Fibroblast of skin of scalp (primary cell): ENCODE measurements around the gene GRM7.

Source experiments
- DNase-seq: peaks from one replicate; pipeline ENCODE4 v3.0.0-alpha.2; 2013

Gene GRM7

DNA sequence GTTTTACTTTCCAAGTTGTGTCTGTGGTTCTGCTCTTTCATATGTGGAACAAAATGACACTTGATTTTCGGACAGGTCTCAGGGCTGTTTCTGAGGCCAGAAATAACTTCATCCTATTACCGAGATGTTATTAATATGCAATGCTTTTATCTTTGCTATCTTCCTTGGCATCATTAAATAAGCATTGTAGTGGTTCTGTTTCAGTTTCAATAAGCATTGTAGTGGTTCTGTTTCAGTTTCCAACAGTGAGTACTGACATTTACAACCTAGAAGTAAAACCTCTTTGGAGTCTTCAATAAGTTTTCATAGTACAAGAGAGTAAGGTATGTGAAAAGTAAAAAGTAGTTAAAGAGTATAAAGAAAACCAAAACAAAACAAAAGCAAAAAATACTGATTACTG, 746.2 kb downstream of the GRM7 start:
- DNase-seq, result no peak

DNA sequence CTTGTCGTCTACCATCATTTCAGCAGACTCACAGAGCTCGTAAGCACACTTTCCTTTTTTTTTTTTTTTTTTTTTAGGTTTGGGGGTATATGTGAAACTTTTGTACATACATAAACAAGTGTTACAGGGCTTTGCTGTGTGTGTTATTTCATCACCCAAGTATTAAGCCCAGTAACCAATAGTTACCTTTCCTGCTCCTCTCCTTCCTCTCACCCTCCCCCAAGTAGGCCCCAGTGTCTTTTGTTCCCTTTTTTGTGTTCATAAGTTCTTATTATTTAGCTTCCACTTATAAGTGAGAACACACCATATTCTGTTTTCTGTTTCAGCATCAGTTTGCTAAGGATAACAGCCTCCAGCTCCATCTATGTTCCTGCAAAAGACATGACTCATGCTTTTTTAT, 746.8 kb downstream of the GRM7 start:
- DNase-seq, result no peak

DNA sequence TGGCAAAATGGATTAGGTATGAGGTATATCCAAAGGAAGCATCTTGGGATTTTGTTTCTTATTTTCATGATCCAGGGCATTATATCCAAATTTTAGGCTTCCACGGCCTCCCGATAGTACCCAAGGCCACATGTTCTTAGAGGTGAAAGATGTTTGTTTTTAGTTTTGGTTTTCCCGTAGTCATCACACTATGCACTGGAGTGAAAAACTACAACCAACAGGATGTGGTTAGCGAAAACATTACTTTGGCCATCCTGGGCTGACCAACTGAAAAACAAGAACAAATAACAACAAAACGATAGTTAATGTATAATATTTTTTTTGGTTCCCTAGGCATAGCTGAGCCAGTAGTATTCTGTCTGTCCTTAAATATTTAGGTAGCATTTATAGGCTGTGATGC, 749.7 kb downstream of the GRM7 start:
- DNase-seq, result no peak

DNA sequence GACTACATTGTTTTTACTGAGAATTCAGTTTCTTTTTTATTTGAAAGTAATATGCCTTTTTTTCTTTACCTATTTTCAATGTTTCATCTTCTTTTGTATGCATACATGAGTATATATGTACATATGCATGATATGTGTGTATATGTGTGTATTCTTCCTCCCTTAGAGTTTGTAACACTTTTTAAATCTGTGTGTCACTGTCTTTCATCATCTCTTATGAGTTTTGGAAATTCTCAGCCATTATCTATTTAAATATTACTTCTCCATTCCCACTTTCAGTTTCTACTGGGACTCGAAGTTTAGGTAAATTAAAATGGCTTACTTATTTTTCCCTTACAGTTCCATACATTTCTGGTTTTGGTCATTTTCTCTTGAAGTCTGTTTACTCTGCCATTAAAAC, 754.1 kb downstream of the GRM7 start:
- no peak for DNase-seq

DNA sequence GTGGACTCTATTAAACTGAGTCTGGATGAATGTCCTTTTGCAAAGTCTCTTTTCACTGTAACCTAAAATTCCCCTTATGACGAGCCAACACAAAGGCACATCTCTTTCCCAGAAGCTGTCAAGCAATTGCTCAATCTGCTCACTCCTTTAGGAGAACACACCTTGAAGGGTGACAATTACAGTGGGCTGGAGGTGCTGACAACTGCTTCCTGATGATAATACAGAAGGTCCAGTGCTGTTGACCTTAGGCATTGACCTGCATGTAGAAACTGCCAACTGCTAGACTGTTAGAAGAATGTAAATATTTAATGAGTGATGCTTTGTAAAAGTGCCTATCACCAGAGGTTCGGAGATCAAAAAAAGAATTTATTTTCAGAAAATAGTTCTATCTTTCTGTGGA, 757.7 kb downstream of the GRM7 start:
- DNase-seq, result no peak

DNA sequence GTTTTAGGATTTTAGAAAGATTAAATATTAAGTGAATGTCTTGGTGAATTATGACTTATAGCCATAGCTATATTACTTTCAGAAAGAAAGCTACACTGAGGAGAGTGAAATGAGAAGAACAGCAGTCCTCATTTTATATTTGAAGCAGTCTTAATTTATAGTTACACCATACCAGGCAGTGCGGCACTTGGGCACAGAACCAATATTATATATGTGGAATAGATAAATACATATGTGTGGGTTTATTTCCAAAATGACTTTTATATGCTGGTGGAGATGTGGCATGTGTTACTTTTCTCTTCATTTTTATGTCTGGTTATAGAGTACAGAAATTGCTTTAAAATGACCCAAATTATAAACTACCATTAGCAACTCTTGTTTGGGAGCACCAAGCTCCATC, 759.5 kb downstream of the GRM7 start:
- DNase-seq, result no peak

DNA sequence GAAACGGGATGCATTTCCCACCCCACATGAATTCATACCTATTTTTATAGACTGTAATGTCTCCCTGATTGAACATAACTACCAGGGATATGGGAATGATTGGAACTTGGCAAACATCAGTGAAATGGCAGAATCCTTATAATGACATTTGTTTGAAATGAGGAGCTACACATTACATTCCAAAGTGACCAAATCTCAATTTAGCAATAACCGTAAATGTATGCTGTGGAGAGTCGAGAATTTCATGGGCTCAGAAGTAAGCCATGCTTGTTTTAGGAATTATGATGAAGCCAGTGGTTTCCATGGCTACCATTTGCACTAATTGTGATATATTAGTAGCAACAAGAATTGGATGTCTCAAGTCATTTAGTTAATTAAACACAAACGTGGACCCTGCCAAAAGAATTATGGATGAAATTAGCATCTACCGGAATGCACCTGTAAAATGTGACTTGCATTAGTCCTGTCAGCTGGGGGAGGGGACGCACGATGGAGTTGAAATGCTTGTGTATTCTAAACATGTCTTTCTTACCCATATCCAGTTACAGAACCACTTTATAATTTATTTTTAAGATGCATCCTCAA, 760.2 kb downstream of the GRM7 start:
- DNase-seq, result no peak

DNA sequence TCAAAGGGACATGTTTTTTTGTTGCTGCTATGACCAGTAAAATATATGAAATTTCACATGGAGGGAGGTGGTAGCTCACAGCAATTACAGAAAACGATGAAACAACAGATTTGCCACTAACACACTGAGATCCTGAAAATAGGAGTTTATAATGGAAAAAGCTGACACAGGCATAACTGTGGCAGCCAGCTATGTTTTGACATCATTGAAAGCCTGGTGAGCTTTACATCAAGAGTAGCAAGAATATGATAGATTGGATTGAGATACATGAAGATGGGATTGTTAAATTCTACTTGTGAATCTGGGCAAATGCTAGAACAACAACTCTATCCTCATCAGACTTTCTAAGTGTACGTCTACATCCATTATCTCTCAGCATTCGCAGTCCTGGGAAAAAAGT, 760.7 kb downstream of the GRM7 start:
- no peak for DNase-seq

DNA sequence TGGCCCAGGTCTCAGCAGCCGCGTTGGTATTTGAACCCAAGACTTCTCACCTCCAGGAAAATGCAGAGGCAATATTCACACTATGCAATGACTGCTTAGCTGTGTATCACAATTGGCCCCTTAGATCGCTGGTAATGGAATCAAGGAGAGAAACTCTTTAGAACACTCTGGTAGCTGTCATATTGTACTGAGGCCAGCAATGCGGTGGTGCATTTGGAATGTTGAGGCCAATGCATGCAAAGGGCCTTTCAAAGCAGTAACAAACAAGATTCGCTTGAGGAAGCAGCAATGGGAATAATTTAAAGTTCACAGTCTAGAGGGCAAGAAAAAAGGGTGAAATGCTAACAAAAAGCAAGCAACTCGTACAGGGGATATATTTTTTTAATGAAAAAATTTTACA, 764.1 kb downstream of the GRM7 start:
- DNase-seq, result no peak

DNA sequence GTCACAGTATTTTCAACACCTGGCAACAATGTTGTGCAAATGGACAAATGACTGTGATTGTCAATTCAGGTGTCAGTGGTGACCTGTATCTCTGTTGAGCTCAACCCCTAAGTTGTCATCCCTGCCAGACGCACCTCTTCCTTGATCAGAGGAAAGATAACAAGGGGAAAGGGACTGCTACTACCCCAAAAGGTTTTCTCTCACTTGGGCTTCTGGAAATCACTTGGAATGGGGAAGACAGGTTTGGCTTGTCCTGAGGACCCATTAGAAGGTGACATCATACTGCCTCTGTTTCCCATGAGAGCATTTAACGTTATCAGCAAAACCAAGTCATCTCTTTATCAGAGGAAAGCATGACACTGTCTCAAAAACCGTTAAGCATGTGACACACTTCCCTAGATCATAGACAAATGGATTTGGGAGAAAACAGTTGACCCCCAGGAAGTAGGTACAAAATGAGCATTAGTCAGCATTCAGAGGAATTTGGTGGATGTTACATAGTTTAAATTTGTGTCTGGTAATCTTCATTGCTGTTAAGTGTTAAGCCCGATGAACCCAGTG, 769.5 kb downstream of the GRM7 start:
- peak; percentile 6 for DNase-seq

DNA sequence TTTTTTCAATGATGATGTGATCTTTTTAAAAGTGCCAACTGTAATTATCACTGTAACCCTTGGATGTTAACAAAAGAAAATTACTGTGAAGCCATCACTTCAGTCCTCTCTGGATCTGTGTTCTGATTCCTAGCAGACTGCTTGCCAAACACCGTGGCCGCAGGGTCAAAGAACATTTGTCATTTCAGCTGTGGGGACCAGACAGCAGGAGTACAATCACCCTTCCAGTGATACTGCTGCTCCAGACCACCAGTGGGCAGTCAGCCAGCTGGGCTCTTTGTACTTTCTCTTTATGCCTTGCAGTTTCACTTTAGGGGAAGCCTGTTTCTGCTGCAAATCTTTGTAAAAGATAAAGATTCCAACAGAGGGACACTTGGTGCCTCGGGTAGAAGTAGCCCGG, 770.0 kb downstream of the GRM7 start:
- DNase-seq, result peak; percentile 1

DNA sequence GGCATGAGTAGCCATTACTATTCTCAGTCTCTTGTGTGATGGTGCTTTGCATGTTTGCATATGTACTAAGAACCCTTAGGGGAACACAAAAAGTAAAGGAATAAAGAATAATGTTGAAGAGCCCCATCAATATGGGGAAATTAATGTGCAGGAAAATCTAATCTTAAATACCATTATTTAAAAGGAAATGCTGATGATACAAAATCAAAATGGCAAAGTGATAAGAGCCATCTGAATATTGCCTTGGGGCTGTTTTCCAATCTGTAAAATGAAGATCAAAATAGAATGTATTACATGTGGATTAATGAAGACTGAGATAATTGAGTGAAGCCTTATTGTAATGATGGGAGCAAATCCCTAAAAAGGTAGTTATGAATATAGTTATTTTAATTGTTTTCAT, 771.4 kb downstream of the GRM7 start:
- DNase-seq, result no peak

DNA sequence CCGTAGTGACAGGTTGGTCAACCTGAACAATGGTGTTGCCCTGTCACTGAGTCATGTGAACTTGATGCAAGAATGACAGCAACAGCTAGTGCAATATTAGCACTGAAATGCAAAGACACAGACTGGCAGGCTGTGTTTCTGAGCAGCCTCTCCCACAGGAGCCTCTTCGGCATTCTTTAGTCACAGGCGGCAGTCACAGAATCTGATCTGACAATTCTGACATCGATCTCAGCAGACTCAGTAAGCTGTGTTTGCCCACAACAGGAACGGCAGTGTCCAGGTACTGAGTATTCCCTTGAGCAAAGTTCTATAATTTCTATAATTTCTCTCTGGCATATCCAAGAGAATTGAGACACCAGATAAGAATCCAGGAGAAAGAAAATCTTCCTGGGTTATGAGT, 776.8 kb downstream of the GRM7 start:
- no peak for DNase-seq

DNA sequence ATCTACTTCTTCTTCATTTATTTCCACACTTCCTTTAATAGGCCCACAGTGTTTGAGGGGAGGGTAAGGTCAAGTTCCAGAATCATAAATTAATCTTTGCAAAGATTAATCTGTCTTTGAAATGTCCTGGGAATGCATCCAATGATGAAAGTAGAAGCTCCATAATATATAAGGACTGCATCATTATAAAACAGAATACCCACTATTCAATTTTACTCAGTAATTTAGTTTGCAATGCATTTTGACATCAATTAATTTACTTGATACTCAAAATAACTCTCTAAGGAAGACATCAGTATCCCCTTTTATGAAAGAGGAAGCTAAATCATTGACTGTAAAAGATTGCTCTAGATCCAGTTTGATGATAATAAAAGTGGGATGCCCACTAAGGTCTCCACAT, 777.2 kb downstream of the GRM7 start:
- no peak for DNase-seq

DNA sequence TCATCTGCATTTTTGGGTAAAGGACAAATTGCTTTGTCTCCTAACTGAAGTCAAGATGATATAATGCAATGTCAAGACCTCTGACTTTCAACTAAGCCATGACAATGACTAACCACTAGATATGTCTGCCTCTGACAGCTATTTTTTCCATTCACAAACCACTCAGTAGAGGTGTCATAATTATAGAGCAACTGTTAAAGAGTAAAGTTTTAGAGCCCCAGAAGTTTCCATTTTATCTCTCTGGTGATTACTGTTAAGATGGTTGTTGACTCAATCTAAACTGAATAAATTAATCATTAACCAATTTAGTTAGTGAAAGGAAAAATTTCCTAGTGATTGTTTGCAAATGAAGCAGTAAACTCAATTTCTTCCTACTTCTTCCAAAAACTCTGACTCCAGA, 779.9 kb downstream of the GRM7 start:
- DNase-seq, result no peak

DNA sequence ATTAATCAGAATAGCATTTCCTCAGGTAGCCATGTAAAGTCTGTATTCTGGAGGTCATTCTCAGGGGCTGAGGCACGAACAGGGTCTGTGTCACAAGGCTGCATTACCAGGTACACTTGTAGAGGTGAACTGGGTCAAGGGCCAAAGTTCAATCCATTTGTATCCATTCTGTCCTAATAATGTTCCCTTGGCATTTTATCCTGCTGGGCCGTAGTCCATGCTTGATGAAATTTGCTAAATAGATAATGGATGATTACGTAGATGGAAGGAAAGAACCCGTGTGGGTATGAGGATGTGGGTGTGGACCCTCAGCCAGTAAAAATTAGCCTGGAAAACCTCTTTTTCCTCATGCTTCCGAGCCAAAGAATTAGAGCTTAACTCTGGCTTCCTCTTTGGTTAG, 785.9 kb downstream of the GRM7 start:
- DNase-seq, result no peak

DNA sequence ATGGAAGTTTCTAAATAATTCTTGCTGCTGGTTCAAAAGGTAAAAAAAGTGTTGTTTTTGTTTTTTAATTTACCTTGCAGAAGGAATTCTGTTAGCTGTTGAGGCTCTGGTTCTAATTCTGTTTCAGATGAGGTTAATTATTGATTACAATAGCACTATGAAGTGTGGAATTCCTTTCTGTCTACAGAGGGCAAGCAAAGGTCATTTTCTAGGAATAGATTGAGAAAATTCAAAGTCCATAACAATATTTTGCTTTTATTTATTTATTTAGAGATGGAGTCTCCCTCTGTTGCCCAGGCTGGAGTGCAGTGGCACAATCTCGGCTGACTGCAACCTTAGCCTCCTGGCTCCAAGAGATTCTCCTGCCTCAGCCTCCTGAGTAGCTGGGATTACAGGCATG, 789.6 kb downstream of the GRM7 start:
- no peak for DNase-seq

DNA sequence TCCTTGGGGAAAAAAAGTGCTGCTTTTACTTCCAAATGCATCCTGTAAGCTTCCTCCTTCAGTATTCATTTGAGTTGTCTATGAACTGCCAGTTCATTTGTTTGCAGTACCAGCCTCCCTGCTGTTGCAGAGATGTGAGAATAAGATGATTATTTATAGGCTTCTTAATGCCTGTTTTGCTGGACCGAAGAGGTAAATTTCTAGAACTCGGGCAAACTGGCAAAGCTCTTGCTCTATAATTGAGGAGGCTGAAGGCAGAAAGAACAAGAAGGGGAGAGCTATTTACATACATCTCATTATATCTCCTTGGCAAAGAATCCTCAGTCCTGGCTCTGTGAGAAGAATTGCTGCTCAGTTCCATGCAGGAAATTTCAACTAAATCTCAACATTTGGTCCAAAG, 790.4 kb downstream of the GRM7 start:
- no peak for DNase-seq

DNA sequence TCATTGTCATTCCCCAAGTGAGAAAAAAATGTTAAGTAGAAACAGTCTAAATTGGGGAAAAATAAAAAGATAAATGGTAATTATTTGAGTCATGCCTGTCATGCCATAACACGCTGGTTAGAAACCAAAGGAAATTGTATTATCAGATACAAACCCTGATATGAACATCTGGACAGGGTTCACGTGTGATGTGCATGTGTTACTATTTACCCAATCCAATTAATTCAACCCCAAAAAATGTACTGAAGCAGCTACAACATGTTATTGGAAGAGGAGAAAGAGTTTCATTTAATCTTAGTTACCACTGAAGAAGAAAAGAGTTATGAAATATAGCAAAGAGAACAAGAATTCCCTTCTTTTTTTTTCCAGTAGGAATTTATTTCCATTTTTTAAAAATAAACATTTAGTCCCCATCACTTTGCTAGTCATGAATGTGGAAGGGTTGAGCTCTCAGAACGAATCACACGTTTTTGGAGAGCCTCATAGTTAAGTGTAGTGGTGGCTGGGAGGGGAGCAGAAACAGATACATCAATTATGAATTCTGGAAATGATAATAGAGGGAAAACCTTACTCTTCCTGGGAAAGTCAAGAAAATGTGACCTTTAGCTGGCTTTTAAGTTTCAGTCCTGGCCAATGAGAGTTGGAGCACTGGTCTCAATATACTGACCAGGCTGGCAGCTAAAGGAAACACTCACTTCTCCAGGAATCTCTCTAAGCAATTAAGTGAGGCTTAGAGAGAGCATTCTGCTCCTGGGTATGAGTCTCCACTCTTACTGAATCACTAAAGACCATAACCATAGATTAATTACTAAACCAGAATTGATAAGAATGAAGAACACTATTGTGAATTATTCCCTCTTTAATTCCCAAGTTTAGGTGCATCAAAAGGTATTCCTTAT, 796.5 kb downstream of the GRM7 start:
- peak; percentile 10 for DNase-seq

DNA sequence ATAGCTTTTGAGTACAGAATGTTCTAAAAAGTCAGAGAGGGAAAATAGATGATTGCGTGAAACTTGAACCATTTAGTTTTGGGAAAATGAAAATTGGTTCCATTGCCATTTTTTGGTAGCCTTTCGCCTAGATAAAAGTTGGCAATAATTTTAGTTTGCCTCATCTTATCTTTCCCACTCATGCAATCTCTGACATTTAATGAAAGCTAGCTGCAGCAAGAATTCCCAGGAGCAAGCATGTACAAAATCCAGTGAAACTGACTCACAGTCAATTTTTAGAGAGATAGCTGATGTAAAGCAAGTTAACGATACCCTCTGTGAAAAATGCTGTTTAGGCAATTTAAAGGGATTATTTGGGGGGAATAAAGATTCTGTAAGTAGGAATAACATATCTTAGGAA, 797.4 kb downstream of the GRM7 start:
- peak; percentile 22 for DNase-seq

DNA sequence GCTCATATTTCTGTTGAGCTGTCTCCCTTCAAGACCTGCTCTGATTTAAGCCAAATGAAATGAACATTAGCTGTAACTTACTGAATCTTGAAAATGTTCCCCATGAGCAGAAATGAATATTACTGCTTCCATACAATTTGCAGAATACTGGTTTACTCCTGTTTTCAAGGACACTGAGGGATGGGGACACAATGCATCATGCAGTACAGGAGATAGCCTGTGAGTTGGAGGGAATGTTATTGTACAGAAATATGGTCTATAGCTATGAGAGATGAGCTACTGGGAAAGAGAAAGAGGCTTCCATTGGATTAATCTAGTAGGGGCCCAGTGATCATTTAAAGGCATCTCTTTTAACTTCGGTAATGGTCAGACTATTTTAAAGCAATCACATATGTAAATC, 798.2 kb downstream of the GRM7 start:
- DNase-seq, result no peak

DNA sequence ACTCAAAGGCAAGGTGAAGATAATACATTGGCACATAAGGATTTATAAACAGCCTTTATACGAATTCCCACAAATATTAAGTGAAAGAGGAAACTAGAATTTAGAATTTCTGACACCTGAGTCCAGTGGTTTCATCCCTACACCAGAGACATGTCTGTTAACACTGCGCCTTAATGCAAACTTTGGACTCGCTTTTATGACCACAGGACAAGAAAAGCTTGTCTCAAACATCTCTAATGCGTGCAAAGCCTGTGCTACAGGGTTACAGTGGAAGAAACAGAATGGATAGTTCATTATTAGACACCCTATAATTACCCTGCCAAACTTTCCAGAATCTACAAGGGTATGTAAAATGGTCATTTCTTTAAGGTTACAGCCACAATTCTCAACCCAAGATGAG, 802.9 kb downstream of the GRM7 start:
- DNase-seq, result no peak

DNA sequence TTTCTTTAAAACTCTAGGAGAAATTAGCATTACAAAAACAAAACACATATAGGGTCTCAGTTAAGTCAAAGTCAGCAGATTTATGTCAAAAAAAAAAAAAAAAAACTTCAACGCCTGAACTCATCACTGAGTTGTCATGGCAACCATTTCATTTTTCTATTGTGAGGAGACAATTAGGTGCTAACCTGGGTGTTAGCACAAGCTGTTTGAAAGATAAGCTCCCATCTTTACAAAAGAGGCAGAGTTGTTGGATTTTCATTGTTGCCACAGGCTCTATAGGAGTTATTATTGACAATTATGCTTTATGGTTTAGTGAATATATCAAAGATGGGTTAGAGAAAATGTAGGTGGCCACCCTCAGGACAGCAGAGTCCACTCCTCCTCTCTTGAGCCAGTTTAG, 806.9 kb downstream of the GRM7 start:
- no peak for DNase-seq

DNA sequence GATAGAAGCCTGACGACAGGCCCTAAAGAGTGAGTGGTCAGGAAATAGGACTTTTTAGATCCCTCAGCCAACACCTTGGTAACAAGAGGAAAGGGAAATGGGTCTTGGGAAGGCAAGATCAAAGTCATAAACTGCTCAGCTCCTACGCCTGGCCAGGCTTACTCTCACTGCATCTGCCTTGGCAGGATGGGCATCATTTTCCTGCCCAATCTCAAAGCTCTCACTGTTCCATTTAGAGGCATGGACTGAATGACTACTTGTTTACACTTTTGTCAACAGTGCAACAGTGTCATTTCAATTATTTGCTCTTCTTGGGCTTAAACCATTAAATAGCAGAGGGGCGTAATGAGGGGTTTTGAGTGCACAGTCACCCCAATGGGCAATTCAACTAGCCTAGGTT, 808.7 kb downstream of the GRM7 start:
- DNase-seq, result no peak
